ENCODE measurements around the gene SLC43A1.

GRCh38 chr11:57547854-57548377, 32.4 kb upstream of the SLC43A1 start:
- TF ChIP-seq CTCF (IDR thresholded peaks at IDR 0.05; ENCODE audit: low read depth, low read length, missing input control), result no peak
- no peak for TF ChIP-seq TAF1 (conservative IDR thresholded peaks at IDR 0.05)
- TF ChIP-seq MAX (IDR thresholded peaks at IDR 0.05), result no peak
- TF ChIP-seq NR2F2 (IDR thresholded peaks at IDR 0.05), result no peak
- TF ChIP-seq GABPA (IDR thresholded peaks at IDR 0.05 in 1 of 2, conservative IDR thresholded peaks at IDR 0.05 in 1 of 2), result no peak
- no peak for TF ChIP-seq YY1 (IDR thresholded peaks at IDR 0.05)

Measured in liver (tissue), 3 donors.